Measurements from ENCODE around the gene SPHK1.

DNA sequence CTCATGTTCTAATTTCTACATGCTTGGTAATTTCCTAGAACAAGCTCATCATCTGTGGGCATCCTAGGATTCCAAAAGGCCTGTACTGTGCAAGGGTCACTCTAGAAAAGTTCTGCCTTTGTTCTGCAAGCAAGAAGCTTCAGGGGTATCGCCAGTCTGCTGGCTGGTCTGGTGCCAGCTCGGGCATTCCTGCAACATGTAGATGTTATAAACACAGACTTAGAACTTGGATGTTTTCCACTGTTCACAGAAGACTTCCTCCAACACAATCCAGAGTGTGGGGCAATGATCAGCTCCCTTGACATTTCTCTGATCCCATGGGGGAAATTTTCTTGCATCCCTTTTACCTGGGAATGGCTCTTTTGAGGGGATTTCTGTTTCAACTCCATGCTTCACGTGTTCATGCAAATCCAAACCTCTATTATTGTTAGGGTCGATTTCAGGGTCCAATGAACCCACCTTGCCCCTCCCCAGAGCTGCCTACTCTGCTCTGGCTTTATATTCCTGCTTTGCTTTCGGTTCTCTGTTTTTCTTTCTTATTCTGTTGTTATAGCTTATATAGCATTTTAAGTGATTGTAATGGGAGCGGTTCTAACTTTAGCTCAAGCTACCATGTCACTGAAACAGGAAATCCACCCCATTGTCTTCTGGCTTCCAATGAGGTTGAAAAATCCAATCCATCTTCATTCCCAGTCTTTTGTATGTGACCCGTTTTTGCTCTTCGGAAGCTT lies 43.3 kb downstream of the SPHK1 start:
- TF ChIP-seq CTCF (IDR thresholded peaks at IDR 0.05; ENCODE audit: low read length) (no peak), EZH2 (IDR thresholded peaks at IDR 0.05; ENCODE audit: borderline replicate concordance, low read length) (no peak)

Data from OCI-LY1 (cell line).